Kidney (tissue), 14 donors: ENCODE measurements around the gene TMEM198. TPM values are rescaled to one million over a fixed set of nuclear protein-coding genes. Genes with fewer than 3 reads are reported as not detected.
A peak's percentile ranks its signal among the peaks of the same experiment; 100 is the strongest.

Experiments used
- DNase-seq, 5 donors: peaks; one replicate each; pipeline ENCODE4 v3.0.0-alpha.2; 2013 to 2020
- FAIRE-seq: peaks from 2 replicates; lab custom pipeline; 2012; peaks lifted over from hg19 to GRCh38; lab: Jason Lieb, UNC
- H3K27ac ChIP-seq, 2 donors: one replicate each; pipeline ENCODE4 v1.7.0; 2013; ENCODE audit warnings: low read depth in 2 of 2, low read length in 2 of 2, inconsistent platforms in 1 of 2
- H3K27me3 ChIP-seq: one replicate; pipeline ENCODE4 v1.7.1; 2013; ENCODE audit warnings: low read length, inconsistent platforms; ENCODE audit not compliant: control insufficient read depth, insufficient read depth
- H3K36me3 ChIP-seq, 3 donors: one replicate each; pipeline versions ENCODE4 v1.7.0 to v1.7.1; 2013; ENCODE audit warnings: low read length in 3 of 3, control low read depth in 1 of 3, inconsistent platforms in 1 of 3; ENCODE audit not compliant: insufficient read depth in 3 of 3, control insufficient read depth in 2 of 3
- H3K4me1 ChIP-seq, 3 donors: one replicate each; pipeline versions ENCODE4 v1.7.0 to v1.7.1; 2013; ENCODE audit warnings: low read length in 3 of 3, inconsistent platforms in 1 of 3, low read depth in 1 of 3; ENCODE audit not compliant: control insufficient read depth in 2 of 3, insufficient read depth in 2 of 3
- H3K4me3 ChIP-seq, 3 donors: one replicate each; pipeline versions ENCODE4 v1.7.0 to v1.8.1; 2013; ENCODE audit warnings: low read length in 3 of 3, control low read depth in 1 of 3, inconsistent platforms in 1 of 3
- H3K9ac ChIP-seq, 3 donors: one replicate each; pipeline versions ENCODE4 v1.7.0 to v1.7.1; 2013; ENCODE audit warnings: low read length in 3 of 3, control low read depth in 1 of 3, inconsistent platforms in 1 of 3
- H3K9me3 ChIP-seq, 3 donors: one replicate each; pipeline versions ENCODE4 v1.7.0 to v1.7.1; 2013; ENCODE audit warnings: low read length in 3 of 3, control low read depth in 1 of 3, inconsistent platforms in 1 of 3; ENCODE audit not compliant: control insufficient read depth in 2 of 3, insufficient read depth in 1 of 3
- CTCF ChIP-seq: IDR thresholded peaks from 3 replicates; pipeline ENCODE4 v1.5.1; 2012; ENCODE audit warnings: mild to moderate bottlenecking, moderate library complexity, borderline replicate concordance; ENCODE audit not compliant: insufficient read depth; ENCODE audit errors: extremely low read depth
- intact Hi-C: fragments of 100-400 bp; cut with DNase I; formaldehyde crosslinking; loops from one replicate; pipeline ENCODE4 v1.11.1; 2022
- polyA plus RNA-seq: library from polyadenylated mRNA; stranded (reverse); fragments of 350-450 nt; fragmentation: Illumina TruSeq; extraction: RNeasy Lipid Tissue Mini Kit (QIAGEN cat#74804); gene quantifications from one replicate; pipeline ENCODE4 v1.2.3, GENCODE V29; 2014; ENCODE audit warnings: low read depth, low replicate concordance; ENCODE audit not compliant: insufficient read depth
- total RNA-seq: library from RNA; stranded (reverse); fragmentation: NEBNext Ultra II Directional; extraction: Animal tissue kit (Norgen Biotek cat#: 25700); gene quantifications from one replicate; pipeline ENCODE4 v1.2.1, GENCODE V29; 2021
- donor health status: control.
- donor health status: control.
- donor health status: control.
- donor health status: control.
- donor health status: control.
- donor health status: DM: yes; HTN: yes; CAD: no.
- donor health status: Normal renal cell carcinoma (clear cell type).

Gene TMEM198
- total and polyA plus RNA-seq, 2 donors from 2014 or later, result 4.2 to 4.5 TPM

- no peak for DNase-seq
- Histone ChIP-seq H3K27ac (no peak overlapping the region), H3K4me3 (no peak overlapping the region), H3K36me3 (peaks cover 0 to 8% (median 7%) of the 10 kb centered on the region in 3 donors), H3K4me1 (peaks cover 4 to 18% (median 9%) of the 10 kb centered on the region in 3 donors), H3K27me3 (no peaks in the 10 kb centered on the region), H3K9me3 (no peaks in the 10 kb centered on the region), H3K9ac (no peak overlapping the region)
- TF ChIP-seq CTCF, result no peak
- FAIRE-seq, result no peak
- intact Hi-C loops, result no loop called here
Observed at GRCh38 chr2:219545295-219545942, 1.6 kb downstream of the TMEM198 start.

GRCh38 chr2:219545943-219546352 lies 2.1 kb downstream of the TMEM198 start:
- peak in 1 of 5 donors; percentile 36 for DNase-seq
- peaks cover 0 to 3% (median 2%) of the 10 kb centered on the region in 3 donors for H3K36me3 ChIP-seq
- no peaks in the 10 kb centered on the region for H3K9me3 ChIP-seq
- H3K27me3 ChIP-seq, result no peaks in the 10 kb centered on the region
- intact Hi-C loops, result no loop called here
- H3K27ac ChIP-seq, result no peak overlapping the region
- no peak overlapping the region for H3K9ac ChIP-seq
- peaks cover 4 to 18% (median 9%) of the 10 kb centered on the region in 3 donors for H3K4me1 ChIP-seq
- no peak for FAIRE-seq
- no peak overlapping the region for H3K4me3 ChIP-seq
- TF ChIP-seq CTCF, result no peak

- intact Hi-C loops, result no loop called here
Observed at GRCh38 chr2:219547621-219548020, 3.8 kb downstream of the TMEM198 start.

More at GRCh38 chr2:219547621-219548020, 3.8 kb downstream of the TMEM198 start:
- Histone ChIP-seq H3K4me3 (no peak overlapping the region), H3K9ac (no peak overlapping the region), H3K4me1 (peaks cover under 1 to 12% (median 2%) of the 10 kb centered on the region in 3 donors), H3K9me3 (no peaks in the 10 kb centered on the region), H3K27me3 (no peaks in the 10 kb centered on the region), H3K27ac (no peak overlapping the region), H3K36me3 (no peaks in the 10 kb centered on the region)
- FAIRE-seq, result no peak
- peak in 2 of 5 donors; percentile 39 to 71 for DNase-seq
- no peak for TF ChIP-seq CTCF
